NCI-H1417 treated with DMSO at 0.1 percent for 48 hours (cell line): Measurements from ENCODE around the gene SRRM2.

ENCODE experiments used
- DNase-seq: peaks from one replicate; lab custom pipeline; 2025; lab: John Stamatoyannopoulos, UW

SRRM2 gene

DNA sequence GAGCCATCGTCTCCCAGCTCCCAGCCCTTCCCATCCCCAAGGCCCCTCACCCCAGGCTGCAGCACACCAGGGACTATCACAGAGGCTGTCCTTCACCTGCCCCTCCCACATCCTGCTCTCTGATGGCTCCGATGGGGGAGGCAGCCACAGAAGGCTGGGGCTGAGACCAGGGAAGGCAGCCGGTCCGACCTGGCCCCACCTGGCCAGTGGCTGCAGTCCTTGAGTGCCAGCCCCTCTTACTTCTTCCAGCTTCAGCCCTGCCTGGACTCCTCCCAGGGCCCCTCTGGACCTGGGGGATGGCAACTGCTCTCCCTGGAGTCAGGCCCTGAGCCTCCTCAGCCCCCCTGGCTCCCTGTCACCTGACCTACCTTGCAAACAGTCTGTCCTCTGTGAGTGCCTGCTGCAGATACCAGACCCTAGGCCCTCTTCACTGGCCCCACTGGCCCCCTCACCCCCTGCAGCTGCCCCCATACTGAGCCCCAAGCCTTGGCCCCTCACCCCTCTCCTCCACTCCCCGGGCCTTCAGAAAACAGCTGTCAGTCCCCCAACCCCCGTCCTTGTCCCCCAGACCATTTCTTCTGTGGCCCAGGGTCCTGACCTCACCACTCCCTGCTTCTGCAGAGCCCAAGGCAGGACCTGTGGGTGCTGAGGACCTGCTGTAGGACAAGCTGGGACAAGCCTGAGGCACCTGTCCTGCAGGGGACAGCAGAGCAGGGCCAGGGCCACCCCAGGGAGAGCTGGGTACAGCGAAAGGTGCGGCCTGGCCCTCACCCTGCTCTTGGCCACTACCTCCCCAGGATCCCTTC lies 12.6 kb upstream of the SRRM2 start:
- DNase-seq = no peak

DNA sequence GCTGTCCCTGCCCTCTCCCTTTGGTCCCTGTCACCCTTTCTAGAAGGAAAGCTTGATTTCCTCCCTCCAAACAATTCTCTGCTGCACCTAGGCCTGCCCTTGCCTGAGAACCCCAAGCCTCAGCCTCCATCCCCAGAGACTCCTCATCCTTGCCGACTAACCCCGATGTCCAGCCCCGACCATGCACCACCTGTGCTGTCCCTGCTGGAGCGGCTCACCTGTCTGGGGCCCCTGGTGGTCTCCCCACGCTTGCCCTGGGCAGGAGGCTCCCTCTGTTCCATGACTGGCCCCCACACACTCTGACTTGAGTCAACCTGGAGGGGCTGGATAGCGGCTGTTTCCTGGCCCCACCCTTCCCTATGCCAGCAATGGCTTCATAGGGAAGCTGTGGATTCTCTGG lies 12.0 kb upstream of the SRRM2 start:
- no peak for DNase-seq

DNA sequence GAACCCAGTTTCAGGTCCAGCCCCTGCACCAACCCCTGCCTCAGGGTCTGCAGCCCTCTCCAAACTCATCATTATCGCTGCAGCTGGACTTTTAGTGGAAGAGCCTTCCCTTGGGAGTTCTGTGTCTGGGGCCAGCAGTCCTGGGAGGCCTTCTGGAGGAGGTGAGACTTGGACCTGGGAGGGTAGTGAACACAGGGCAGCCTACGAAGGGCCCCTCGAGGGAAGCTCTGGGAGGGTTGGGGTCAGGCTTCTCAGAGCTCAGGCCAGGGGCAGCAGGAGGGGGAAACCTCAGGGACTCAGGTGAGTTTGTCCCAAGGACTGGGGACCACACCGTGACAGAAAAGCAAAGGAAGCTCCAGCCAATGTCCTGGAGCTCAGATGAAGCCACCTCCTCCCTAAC lies 11.3 kb upstream of the SRRM2 start:
- no peak for DNase-seq

- no peak for DNase-seq
Observed at GRCh38 chr16:2742323-2743006, 10.0 kb upstream of the SRRM2 start.

- no peak for DNase-seq
Observed at GRCh38 chr16:2743007-2743810, 9.2 kb upstream of the SRRM2 start.

DNA sequence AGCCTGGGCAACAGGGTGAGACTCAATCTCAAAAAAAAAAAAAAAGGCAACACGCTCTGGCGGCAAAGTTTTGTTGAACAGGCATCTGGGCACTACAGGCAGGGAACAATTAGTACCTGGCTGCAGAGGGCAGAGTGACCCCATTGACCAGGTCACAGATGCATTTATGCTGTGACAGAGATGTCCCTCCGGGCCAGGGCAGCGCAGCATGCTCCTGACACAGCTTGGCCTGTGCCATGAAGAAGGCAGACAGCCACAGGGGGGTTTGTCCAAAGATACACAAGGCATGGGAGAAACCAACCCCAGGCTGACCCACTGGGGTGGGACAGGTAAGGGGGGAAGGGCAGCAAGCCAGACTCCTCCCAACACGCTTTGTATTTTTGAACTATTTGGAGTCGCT lies 7.7 kb upstream of the SRRM2 start:
- DNase-seq = no peak

DNA sequence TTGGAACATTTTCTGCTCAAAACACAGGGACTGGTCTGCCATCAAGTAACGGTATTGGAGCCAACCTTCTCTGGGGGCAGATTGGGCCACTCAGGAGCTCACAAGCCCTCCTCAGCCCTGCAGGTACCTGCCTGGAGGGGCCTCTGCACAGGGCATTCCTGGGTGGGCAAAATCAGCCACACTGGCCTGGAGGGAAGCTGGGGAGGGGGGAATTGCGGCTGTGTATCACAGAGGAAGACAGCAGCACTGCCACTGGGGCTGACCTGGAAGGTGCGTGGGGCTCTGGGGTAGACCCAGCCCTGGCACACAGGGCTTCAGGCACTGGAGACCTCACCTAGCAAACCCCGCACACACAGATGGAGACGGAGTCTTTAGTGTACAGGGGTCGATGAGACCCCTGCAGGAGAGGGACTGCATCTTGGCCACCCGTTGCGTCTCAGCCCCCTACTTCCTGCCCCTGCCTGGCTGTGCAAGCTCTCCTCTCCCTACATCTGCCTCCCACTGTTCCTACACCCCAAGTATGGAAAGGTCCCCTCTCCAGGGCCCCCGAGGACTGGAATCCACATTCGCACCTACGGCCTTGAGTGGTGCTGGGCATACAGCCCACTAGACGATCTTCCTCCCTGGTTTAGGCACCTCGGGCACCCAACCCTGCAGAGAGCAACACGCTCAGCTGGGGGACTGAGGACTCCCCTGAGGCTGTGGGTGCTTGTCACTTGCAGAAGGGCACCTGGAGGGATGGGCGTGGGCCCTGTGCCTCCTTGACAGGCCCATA lies 7.1 kb upstream of the SRRM2 start:
- DNase-seq = no peak

DNA sequence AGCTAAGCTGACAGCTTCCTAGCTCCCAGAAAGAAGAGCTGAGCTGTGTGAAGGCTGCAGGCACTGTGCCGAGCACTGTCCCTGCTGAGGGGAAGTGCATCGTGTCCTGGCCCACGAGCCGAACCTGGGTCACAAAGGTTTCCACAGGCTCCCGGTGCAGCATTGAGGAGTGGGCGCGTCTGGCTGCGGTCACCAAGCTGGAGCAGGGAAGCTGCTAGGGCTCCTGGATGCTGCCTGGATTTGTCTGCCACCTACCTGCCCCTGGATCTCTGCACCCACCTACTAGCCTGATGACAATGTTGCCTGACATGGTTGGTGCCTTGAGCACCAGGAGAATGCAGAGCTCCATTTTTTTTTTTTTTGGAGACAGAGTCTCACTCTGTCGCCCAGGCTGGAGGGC lies 6.5 kb upstream of the SRRM2 start:
- no peak for DNase-seq

DNA sequence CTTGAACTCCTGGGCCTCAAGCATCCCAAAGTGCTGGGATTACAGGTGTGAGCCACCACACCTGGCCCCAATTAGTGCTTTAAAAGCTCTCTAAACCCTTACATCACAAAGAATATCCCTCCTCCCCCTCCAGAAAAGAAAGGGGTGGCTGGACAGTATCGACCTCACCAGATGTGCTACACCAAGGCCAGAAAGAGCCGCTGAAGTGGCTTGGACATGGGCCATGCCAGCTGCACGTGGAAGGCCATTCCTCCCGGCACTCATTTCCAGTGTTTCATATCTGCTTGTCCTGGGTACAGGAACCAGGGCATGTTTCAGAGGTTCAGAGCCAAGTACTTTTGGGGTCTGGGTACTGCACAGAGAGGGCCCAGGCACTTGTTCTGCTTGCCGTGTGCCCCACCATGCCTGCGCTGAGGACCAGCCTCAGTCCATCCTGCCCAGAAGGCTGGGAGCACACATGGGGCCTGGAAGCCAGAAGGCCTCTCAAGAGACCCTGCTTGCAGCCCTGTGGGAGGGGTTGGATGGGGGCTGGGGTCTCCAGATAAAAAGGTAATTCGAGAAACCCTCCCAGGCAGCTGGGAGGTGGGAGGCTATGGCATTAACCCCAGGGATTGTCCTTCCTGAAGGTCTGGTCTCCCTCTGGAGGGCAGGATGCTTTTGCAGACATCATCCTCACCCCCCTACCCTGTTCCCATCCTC lies 3.5 kb upstream of the SRRM2 start:
- no peak for DNase-seq

GRCh38 chr16:2749476-2749875 lies 3.0 kb upstream of the SRRM2 start:
- DNase-seq = no peak

DNA sequence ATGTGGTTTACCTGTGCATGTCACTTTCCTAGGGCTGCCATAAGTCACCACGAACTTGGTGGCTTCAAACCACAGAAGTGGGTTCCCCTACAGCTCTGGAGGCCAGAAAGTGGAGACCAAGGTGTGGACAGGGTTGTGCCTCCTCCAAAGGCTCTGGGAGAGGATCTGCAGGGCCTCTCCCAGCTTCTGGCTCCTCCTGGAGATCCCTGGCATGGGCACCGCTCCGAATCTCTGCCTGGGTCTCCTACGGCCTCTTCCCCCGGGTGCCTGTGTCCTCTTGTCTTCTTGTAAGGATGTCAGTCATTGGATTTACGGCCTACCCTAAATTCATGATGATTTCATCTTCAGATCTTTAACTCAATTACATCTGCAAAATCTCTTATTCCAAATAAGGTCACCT lies 2.5 kb upstream of the SRRM2 start:
- no peak for DNase-seq

DNA sequence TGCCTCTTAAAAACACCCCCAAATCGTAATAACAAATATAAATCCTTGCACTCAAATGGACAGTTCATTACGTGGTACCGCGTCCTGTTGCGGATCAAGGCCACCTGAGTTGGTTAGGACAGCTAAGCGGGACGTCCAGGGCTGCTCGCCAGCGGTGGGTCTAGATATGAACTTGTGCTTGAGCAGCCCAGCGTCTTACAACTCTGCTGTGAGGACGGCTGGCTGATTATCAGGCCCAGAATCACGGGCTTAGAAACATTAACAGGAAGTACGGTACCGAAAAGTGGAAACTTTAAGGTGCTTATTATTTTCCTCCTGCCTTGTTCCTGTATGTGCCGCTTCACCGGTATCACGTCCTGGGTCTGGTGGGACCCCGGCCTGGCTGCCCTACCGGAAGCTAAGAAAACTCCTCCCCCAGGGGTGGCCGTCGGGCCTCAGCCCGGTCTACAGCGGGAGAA lies 832 bp upstream of the SRRM2 start:
- no peak for DNase-seq

DNA sequence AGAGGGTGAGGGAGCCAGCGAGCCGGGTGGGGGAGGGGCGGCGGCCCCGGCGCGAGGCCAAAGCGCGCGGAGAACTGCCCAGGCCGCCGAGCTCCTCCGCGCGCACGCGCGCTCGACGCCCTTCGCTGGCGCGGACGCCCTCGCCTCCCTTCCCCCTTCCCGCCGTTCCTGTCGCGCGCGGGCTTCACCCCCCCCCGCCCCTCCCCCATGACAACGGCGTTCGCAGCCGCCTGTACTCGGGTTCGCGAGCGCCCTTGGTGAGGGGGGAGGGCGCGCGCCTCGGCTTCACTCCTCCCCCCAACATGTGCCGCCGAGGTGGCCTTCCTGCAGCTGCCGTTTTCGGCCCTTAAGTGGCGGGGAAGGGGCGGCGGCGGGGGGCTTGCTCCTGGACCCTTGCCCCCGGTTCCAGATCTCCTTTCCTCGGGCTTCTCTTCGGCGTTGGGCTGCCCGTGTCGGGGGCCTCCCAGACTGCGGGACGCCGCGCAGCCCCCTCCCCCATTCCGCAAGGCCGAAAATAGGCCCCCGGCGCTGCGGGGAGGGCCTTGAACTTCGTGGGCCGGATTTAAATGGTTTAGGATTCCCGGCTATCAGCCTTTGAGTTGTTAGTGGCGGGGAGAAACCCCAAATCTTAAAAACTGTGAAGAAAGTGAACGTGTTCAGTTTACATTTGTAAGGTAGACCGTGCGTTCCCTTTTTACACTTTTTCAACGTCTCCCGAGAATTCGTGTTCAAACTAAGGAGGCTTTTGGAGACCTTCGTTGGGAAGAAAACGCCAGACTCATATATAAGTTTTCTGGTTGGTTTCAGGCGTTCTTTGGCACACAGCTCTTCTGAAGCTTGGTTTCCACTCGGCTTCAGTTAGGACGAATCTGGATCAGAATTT lies 653 bp downstream of the SRRM2 start:
- DNase-seq = peak; percentile 48

GRCh38 chr16:2753733-2754020 lies 1.2 kb downstream of the SRRM2 start:
- DNase-seq = no peak

DNA sequence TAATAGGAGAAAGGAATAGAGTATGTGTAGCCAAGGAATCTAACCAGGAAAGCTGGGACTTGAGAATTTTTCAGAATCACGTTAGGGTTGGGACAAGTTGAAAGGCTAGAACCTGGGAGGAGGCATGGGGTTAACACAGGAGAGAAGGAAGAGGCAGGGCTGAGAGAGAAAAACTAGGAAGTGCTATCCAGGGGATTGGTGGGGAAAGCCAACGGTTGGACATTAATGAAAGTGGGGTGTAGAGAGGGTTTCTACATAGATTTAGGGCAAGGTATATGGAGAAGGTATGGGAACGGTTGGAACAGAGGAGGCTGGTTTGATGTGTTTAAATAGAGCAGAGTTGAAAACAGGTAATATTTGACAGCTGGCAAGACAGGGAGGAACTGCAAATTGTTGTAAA lies 2.7 kb downstream of the SRRM2 start:
- no peak for DNase-seq

GRCh38 chr16:2756288-2757015 lies 4.0 kb downstream of the SRRM2 start:
- no peak for DNase-seq

DNA sequence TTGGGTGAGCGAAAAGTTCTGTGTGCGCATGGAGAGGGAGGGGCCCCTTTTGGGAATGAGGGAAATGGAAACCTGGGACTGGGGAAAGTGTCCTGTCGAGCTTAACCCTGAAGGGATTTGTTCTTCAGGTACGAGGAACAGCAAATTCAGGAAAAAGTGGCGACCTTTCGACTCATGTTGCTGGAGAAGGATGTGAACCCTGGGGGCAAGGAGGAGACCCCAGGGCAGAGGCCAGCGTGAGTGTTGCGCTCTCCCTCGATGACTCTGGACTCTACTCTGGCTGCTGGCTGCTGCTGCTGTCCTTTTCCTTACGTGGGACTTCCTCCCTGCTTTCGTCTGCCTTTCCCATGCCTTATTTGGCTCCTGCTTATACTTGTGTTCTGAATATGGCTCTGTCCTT lies 4.9 kb downstream of the SRRM2 start:
- no peak for DNase-seq

DNA sequence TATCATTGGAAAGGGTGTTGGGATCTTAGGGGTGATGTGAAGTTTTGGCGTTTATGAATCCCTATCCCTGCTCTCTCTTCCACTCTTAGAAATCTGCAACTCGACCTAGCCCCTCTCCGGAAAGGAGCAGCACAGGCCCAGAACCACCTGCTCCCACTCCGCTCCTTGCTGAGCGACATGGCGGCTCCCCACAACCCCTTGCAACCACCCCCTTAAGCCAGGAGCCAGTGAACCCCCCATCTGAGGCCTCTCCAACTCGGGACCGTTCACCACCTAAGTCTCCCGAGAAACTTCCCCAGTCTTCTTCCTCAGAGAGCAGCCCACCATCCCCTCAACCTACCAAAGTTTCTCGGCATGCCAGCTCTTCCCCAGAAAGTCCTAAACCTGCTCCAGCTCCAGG lies 9.0 kb downstream of the SRRM2 start:
- no peak for DNase-seq

DNA sequence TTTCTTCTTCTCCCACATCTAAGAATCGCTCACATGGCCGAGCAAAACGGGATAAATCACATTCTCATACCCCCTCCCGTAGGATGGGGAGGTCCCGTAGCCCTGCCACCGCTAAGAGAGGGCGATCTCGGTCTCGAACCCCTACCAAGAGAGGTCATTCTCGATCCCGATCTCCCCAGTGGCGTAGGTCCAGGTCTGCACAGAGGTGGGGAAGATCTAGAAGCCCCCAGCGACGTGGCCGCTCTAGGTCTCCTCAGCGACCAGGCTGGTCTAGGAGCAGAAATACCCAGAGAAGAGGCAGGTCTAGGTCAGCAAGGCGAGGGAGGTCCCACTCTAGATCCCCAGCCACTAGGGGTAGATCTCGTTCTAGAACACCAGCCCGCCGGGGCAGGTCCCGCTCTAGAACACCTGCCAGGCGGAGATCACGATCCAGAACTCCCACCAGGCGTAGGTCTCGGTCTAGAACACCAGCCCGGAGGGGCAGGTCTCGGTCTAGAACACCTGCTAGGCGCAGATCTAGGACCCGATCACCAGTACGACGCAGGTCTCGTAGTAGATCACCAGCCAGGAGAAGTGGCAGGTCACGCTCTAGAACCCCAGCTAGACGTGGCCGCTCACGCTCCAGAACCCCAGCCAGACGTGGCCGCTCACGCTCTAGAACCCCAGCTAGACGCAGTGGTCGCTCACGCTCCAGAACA lies 9.6 kb downstream of the SRRM2 start:
- no peak for DNase-seq
